HG02642 (cell line): ENCODE data around the gene CT55.
A peak's percentile ranks its signal among the peaks of the same experiment; 100 is the strongest.
"Not testable (repeated sequence)": the region's sequence is repeated elsewhere in the genome, so short reads cannot be mapped to it uniquely, and the experiment has no call there.

ENCODE experiments used
- ATAC-seq: cut with Tn5 transposase; IDR thresholded peaks from one replicate; pipeline ENCODE4 v1.9.1; 2021; ENCODE audit warnings: mild to moderate bottlenecking; ENCODE audit not compliant: unreplicated experiment, poor library complexity

Gene CT55

GRCh38 chrX:135170877-135171519, at the start of gene CT55:
CT55 (minus strand) TSS chrX:135171398; CDS start chrX:135171171, 227 bp downstream.
- no peak for ATAC-seq

- no peak for ATAC-seq
Observed at GRCh38 chrX:135213200-135213844, 42.1 kb upstream of the CT55 start.

- not testable (repeated sequence) for ATAC-seq
Observed at GRCh38 chrX:135206427-135206826, 35.2 kb upstream of the CT55 start.

GRCh38 chrX:135200297-135200696, 29.1 kb upstream of the CT55 start:
- ATAC-seq: no peak

GRCh38 chrX:135194684-135195083, 23.5 kb upstream of the CT55 start:
- no peak for ATAC-seq

GRCh38 chrX:135193740-135194139, 22.5 kb upstream of the CT55 start:
- ATAC-seq: no peak

- no peak for ATAC-seq
Observed at GRCh38 chrX:135191838-135192237, 20.6 kb upstream of the CT55 start.

- ATAC-seq: no peak
Observed at GRCh38 chrX:135185795-135186443, 14.7 kb upstream of the CT55 start.

GRCh38 chrX:135178636-135179035, 7.4 kb upstream of the CT55 start:
- no peak for ATAC-seq

GRCh38 chrX:135170468-135170867, 730 bp downstream of the CT55 start:
- no peak for ATAC-seq

- not testable (repeated sequence) for ATAC-seq
Observed at GRCh38 chrX:135169534-135169933, 1.7 kb downstream of the CT55 start.

- no peak for ATAC-seq
Observed at GRCh38 chrX:135168486-135168885, 2.7 kb downstream of the CT55 start.

GRCh38 chrX:135154688-135155087, 16.5 kb downstream of the CT55 start:
- ATAC-seq: not testable (repeated sequence)

GRCh38 chrX:135126145-135126544, 45.1 kb downstream of the CT55 start:
- ATAC-seq: not testable (repeated sequence)

GRCh38 chrX:135120056-135120576, 51.1 kb downstream of the CT55 start, which contains the start of gene ETDB:
ETDB (minus strand) TSS chrX:135120526; CDS start chrX:135119261, 1,265 bp downstream.
- ATAC-seq: not testable (repeated sequence)

- ATAC-seq: not testable (repeated sequence)
Observed at GRCh38 chrX:135116064-135116463, 55.1 kb downstream of the CT55 start.

GRCh38 chrX:135114392-135114791, 56.8 kb downstream of the CT55 start:
- ATAC-seq: peak; percentile 93

- no peak for ATAC-seq
Observed at GRCh38 chrX:135112743-135113142, 58.5 kb downstream of the CT55 start.

- peak; percentile 54 for ATAC-seq
Observed at GRCh38 chrX:135112096-135112729, 59.0 kb downstream of the CT55 start.

GRCh38 chrX:135109554-135109953, 61.6 kb downstream of the CT55 start:
- ATAC-seq: no peak
